Liver (tissue), 3 donors: ENCODE results near the gene GPC3.
A peak's percentile ranks its signal among the peaks of the same experiment; 100 is the strongest.

Experiments
- CTCF ChIP-seq: fragments of 150-350 bp; IDR thresholded peaks from 2 replicates; pipeline ENCODE4 v1.5.1; 2017; ENCODE audit warnings: improper control_type of control experiment, low read depth, low read length; ENCODE audit not compliant: missing input control
- JUND ChIP-seq, 2 donors: IDR thresholded peaks; 2 replicates each; pipeline ENCODE4 v1.6.1; 2016; ENCODE audit warnings: antibody characterized with exemption in 2 of 2
- RAD21 ChIP-seq, 2 donors: IDR thresholded peaks; 2 replicates each; pipeline ENCODE4 v1.6.1; 2016; ENCODE audit warnings: antibody characterized with exemption in 2 of 2, mild to moderate bottlenecking in 2 of 2
- TAF1 ChIP-seq: conservative IDR thresholded peaks from 2 replicates; pipeline ENCODE4 v1.6.1; 2016; ENCODE audit warnings: antibody characterized with exemption, mild to moderate bottlenecking
- YY1 ChIP-seq: IDR thresholded peaks from 2 replicates; pipeline ENCODE4 v1.6.1; 2016; ENCODE audit warnings: antibody characterized with exemption, mild to moderate bottlenecking
- ZBTB33 ChIP-seq: IDR thresholded peaks from 2 replicates; pipeline ENCODE4 v1.6.1; 2016; ENCODE audit warnings: antibody characterized with exemption
- donor health status: healthy.
- donor health status: healthy.

- no peak for TF ChIP-seq CTCF
- no peak for TF ChIP-seq ZBTB33
- TF ChIP-seq TAF1, result no peak
- TF ChIP-seq JUND (IDR thresholded peaks at IDR 0.05), result no peak
- TF ChIP-seq YY1, result peak; percentile 13
- no peak for TF ChIP-seq RAD21 (IDR thresholded peaks at IDR 0.05)
Measured at GRCh38 chrX:134006484-134007161, 21.2 kb upstream of the GPC3 start.
